ENCODE results near the gene FANCC.

Gene FANCC

DNA sequence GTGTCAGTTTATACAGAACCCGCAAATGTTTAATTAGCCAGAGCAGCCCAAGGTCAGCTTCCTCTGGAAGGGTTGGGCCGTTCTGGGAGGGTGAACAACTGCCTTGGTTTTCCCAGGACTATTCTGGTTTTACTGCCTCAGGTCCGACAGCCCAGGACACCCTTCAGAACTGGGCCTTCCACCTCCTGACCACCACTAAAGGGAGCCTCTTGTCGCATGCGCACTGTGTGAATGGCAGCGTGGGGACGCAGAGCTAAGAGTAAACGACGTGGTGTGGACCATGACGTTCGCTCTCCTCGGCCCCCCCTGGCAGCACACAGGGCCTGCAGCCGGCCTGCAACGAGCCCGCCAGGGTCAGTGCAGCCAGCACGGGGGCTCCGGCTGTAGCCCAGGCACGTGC, 214.9 kb downstream of the FANCC start:
- Histone ChIP-seq H3K4me1 (ENCODE audit: control insufficient read depth in 5 of 5, insufficient read depth in 5 of 5, low read length in 5 of 5) (peaks cover 2 to 26% (median 9%) of the 10 kb centered on the region in 5 donors), H3K27me3 (ENCODE audit: control insufficient read depth in 5 of 5, insufficient read depth in 4 of 5, low read length in 5 of 5) (no peaks in the 10 kb centered on the region), H3K36me3 (ENCODE audit: control insufficient read depth in 5 of 5, insufficient read depth in 5 of 5, low read length in 5 of 5) (peaks cover 0 to 42% (median 22%) of the 10 kb centered on the region in 5 donors), H3K9me3 (ENCODE audit: control insufficient read depth in 5 of 5, low read length in 5 of 5) (no peaks in the 10 kb centered on the region), H3K27ac (ENCODE audit: low read depth, low read length) (no peak overlapping the region), H3K4me3 (ENCODE audit: low read depth in 1 of 5, low read length in 5 of 5) (no peak overlapping the region), H3K9ac (ENCODE audit: low read length in 5 of 5) (no peak overlapping the region)

DNA sequence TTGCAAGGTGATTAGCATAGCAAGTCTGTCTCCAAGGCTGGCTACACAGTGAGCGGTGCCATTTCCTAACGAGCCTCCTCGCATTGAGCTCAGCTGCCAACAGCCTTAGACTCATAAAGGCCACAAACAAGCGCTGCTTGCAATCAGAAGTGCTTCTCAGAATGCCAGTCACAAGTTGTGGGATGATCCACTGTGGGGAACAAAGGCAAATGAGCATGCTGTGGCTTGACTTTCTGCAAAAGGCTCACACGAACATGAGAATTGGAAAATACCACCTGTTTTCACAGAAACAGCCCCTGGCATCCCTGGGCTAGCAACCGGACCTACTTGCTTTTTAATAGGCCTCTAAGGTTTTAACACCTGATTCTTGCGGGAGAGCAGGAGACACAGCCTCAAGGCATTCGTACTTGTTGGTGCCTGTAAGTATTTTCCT, 215.5 kb downstream of the FANCC start:
- Histone ChIP-seq H3K9me3 (ENCODE audit: control insufficient read depth in 5 of 5, low read length in 5 of 5) (peaks cover 0 to 2% (median 0%) of the 10 kb centered on the region in 5 donors), H3K27me3 (ENCODE audit: control insufficient read depth in 5 of 5, insufficient read depth in 4 of 5, low read length in 5 of 5) (no peaks in the 10 kb centered on the region), H3K9ac (ENCODE audit: low read length in 5 of 5) (no peak overlapping the region), H3K4me3 (ENCODE audit: low read depth in 1 of 5, low read length in 5 of 5) (no peak overlapping the region), H3K27ac (ENCODE audit: low read depth, low read length) (no peak overlapping the region), H3K4me1 (ENCODE audit: control insufficient read depth in 5 of 5, insufficient read depth in 5 of 5, low read length in 5 of 5) (peaks cover 2 to 26% (median 9%) of the 10 kb centered on the region in 5 donors), H3K36me3 (ENCODE audit: control insufficient read depth in 5 of 5, insufficient read depth in 5 of 5, low read length in 5 of 5) (peaks cover 0 to 43% (median 19%) of the 10 kb centered on the region in 5 donors)

DNA sequence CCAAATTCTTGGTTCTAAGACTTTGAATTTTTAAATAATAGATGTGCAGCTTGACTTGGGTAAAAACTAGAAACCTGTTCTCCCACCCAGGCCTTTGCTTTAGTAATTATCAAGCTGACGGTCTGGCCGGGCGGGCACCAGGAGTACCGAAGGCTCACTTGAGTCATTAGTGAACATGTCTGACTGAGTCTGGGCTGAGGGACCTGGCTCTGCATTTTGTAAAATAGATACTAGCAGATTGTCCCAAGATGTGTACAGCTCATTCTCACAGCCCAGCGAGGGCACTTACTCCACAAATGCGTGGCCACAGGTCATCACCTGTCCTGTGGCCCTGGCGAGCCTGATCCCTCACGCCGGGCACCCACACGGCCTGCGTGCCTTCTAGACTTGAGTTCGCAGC, 216.2 kb downstream of the FANCC start:
- no peak overlapping the region for H3K4me3 ChIP-seq (ENCODE audit: low read depth in 1 of 5, low read length in 5 of 5)
- H3K27me3 ChIP-seq (ENCODE audit: control insufficient read depth in 5 of 5, insufficient read depth in 4 of 5, low read length in 5 of 5): no peaks in the 10 kb centered on the region
- H3K36me3 ChIP-seq (ENCODE audit: control insufficient read depth in 5 of 5, insufficient read depth in 5 of 5, low read length in 5 of 5): peaks cover 0 to 37% (median 13%) of the 10 kb centered on the region in 5 donors
- no peak overlapping the region for H3K9ac ChIP-seq (ENCODE audit: low read length in 5 of 5)
- H3K27ac ChIP-seq (ENCODE audit: low read depth, low read length): no peak overlapping the region
- peaks cover 2 to 26% (median 9%) of the 10 kb centered on the region in 5 donors for H3K4me1 ChIP-seq (ENCODE audit: control insufficient read depth in 5 of 5, insufficient read depth in 5 of 5, low read length in 5 of 5)
- H3K9me3 ChIP-seq (ENCODE audit: control insufficient read depth in 5 of 5, low read length in 5 of 5): peaks cover 0 to 2% (median 0%) of the 10 kb centered on the region in 5 donors

GRCh38 chr9:95100071-95100627, 217.4 kb downstream of the FANCC start:
- H3K36me3 ChIP-seq (ENCODE audit: control insufficient read depth in 5 of 5, insufficient read depth in 5 of 5, low read length in 5 of 5): peaks cover 0 to 30% (median 8%) of the 10 kb centered on the region in 5 donors
- peaks cover 2 to 26% (median 11%) of the 10 kb centered on the region in 5 donors for H3K4me1 ChIP-seq (ENCODE audit: control insufficient read depth in 5 of 5, insufficient read depth in 5 of 5, low read length in 5 of 5)

GRCh38 chr9:95099321-95100070, 218.0 kb downstream of the FANCC start:
- H3K27ac ChIP-seq (ENCODE audit: low read depth, low read length): no peak overlapping the region
- H3K4me1 ChIP-seq (ENCODE audit: control insufficient read depth in 5 of 5, insufficient read depth in 5 of 5, low read length in 5 of 5): peaks cover 5 to 31% (median 17%) of the 10 kb centered on the region in 5 donors
- no peak overlapping the region for H3K4me3 ChIP-seq (ENCODE audit: low read depth in 1 of 5, low read length in 5 of 5)
- no peaks in the 10 kb centered on the region for H3K27me3 ChIP-seq (ENCODE audit: control insufficient read depth in 5 of 5, insufficient read depth in 4 of 5, low read length in 5 of 5)
- peaks cover 0 to 26% (median 8%) of the 10 kb centered on the region in 5 donors for H3K36me3 ChIP-seq (ENCODE audit: control insufficient read depth in 5 of 5, insufficient read depth in 5 of 5, low read length in 5 of 5)
- H3K9ac ChIP-seq (ENCODE audit: low read length in 5 of 5): no peak overlapping the region
- H3K9me3 ChIP-seq (ENCODE audit: control insufficient read depth in 5 of 5, low read length in 5 of 5): peaks cover 0 to 2% (median 0%) of the 10 kb centered on the region in 5 donors

More at GRCh38 chr9:95100071-95100627, 217.4 kb downstream of the FANCC start:
- Histone ChIP-seq H3K4me3 (ENCODE audit: low read depth in 1 of 5, low read length in 5 of 5) (no peak overlapping the region), H3K27me3 (ENCODE audit: control insufficient read depth in 5 of 5, insufficient read depth in 4 of 5, low read length in 5 of 5) (no peaks in the 10 kb centered on the region), H3K9ac (ENCODE audit: low read length in 5 of 5) (no peak overlapping the region), H3K9me3 (ENCODE audit: control insufficient read depth in 5 of 5, low read length in 5 of 5) (peaks cover 0 to 2% (median 0%) of the 10 kb centered on the region in 5 donors), H3K27ac (ENCODE audit: low read depth, low read length) (no peak overlapping the region)

DNA sequence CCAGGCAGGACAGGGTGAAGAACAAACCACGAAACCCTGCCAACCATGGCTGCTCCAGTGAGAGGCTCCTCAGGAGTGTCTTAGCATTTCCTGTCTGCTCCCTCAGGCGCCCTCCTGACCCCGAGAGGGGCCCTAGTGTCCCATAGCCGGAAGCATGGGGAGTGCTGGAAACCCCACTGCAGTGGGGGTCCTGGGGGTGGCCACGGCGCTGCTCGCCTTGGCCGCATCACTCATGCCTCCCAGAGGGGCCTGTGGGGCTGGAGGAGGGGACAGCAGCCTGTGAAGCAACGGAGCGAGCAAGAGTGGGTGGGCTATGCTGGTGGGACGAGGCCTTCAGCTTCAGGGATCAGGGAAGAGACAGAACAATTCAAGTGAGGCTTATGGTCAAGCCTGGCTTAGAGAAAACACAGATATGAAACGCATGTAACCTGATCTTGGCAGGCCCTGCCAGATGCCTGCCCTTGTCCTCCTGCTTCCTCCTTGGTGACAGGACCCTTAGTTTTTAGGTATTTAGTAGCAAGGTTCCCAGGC, 219.1 kb downstream of the FANCC start:
- Histone ChIP-seq H3K9ac (ENCODE audit: low read length in 5 of 5) (no peak overlapping the region), H3K4me1 (ENCODE audit: control insufficient read depth in 5 of 5, insufficient read depth in 5 of 5, low read length in 5 of 5) (peaks cover 3 to 31% (median 20%) of the 10 kb centered on the region in 5 donors), H3K27ac (ENCODE audit: low read depth, low read length) (no peak overlapping the region), H3K4me3 (ENCODE audit: low read depth in 1 of 5, low read length in 5 of 5) (no peak overlapping the region), H3K27me3 (ENCODE audit: control insufficient read depth in 5 of 5, insufficient read depth in 4 of 5, low read length in 5 of 5) (no peaks in the 10 kb centered on the region), H3K9me3 (ENCODE audit: control insufficient read depth in 5 of 5, low read length in 5 of 5) (peaks cover 0 to 2% (median 0%) of the 10 kb centered on the region in 5 donors), H3K36me3 (ENCODE audit: control insufficient read depth in 5 of 5, insufficient read depth in 5 of 5, low read length in 5 of 5) (peaks cover 0 to 26% (median 8%) of the 10 kb centered on the region in 5 donors)

DNA sequence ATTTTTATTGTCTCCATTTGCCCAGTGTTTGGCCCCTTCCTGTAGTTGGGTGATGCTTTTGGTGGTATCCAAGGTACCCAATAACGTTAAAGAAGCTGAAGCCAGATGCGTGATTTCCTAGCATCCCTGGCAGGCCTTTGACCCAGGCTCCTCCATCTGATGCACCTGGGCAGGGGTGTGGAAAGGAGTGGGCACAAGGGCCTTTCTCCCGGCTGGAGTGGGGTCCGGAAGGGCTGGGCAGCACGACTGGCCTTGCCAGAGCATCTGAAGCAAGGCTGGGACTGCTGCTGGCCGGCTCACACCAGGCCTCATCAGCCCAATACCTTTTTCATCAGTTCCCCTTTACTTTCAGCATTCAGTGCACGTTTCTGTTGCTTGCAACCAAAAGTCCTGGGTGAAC, 220.2 kb downstream of the FANCC start:
- peaks cover 5 to 37% (median 23%) of the 10 kb centered on the region in 5 donors for H3K4me1 ChIP-seq (ENCODE audit: control insufficient read depth in 5 of 5, insufficient read depth in 5 of 5, low read length in 5 of 5)
- H3K4me3 ChIP-seq (ENCODE audit: low read depth in 1 of 5, low read length in 5 of 5): no peak overlapping the region
- peaks cover 0 to 2% (median 0%) of the 10 kb centered on the region in 5 donors for H3K9me3 ChIP-seq (ENCODE audit: control insufficient read depth in 5 of 5, low read length in 5 of 5)
- H3K9ac ChIP-seq (ENCODE audit: low read length in 5 of 5): no peak overlapping the region
- H3K27ac ChIP-seq (ENCODE audit: low read depth, low read length): no peak overlapping the region
- peaks cover 0 to 23% (median 8%) of the 10 kb centered on the region in 5 donors for H3K36me3 ChIP-seq (ENCODE audit: control insufficient read depth in 5 of 5, insufficient read depth in 5 of 5, low read length in 5 of 5)
- H3K27me3 ChIP-seq (ENCODE audit: control insufficient read depth in 5 of 5, insufficient read depth in 4 of 5, low read length in 5 of 5): no peaks in the 10 kb centered on the region

GRCh38 chr9:95096807-95097206, 220.7 kb downstream of the FANCC start:
- Histone ChIP-seq H3K4me3 (ENCODE audit: low read depth in 1 of 5, low read length in 5 of 5) (no peak overlapping the region), H3K27ac (ENCODE audit: low read depth, low read length) (no peak overlapping the region), H3K9ac (ENCODE audit: low read length in 5 of 5) (no peak overlapping the region), H3K27me3 (ENCODE audit: control insufficient read depth in 5 of 5, insufficient read depth in 4 of 5, low read length in 5 of 5) (no peaks in the 10 kb centered on the region), H3K4me1 (ENCODE audit: control insufficient read depth in 5 of 5, insufficient read depth in 5 of 5, low read length in 5 of 5) (peaks cover 7 to 42% (median 28%) of the 10 kb centered on the region in 5 donors), H3K36me3 (ENCODE audit: control insufficient read depth in 5 of 5, insufficient read depth in 5 of 5, low read length in 5 of 5) (peaks cover 0 to 23% (median 8%) of the 10 kb centered on the region in 5 donors), H3K9me3 (ENCODE audit: control insufficient read depth in 5 of 5, low read length in 5 of 5) (peaks cover 0 to 2% (median 0%) of the 10 kb centered on the region in 5 donors)

DNA sequence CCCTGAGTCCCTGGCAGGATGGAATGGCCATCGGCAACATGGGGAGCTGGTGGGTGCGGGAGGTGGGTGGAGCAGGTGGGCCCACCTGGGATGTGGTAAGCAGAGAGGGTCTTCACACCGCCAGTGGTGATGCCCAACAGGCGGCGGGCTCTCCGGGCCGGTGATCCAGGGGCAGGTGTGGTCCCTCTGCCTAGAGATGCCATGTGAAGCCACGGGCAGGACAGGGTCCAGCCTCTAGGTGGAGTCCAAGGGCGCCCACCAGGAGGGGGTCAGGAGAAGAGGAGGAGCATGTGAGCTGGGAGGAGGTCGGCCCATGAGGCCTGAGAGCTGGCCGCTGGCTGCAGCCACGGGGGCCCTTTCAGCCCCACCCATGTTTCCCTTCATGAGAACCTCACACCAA, 221.1 kb downstream of the FANCC start:
- peaks cover 11 to 46% (median 32%) of the 10 kb centered on the region in 5 donors for H3K4me1 ChIP-seq (ENCODE audit: control insufficient read depth in 5 of 5, insufficient read depth in 5 of 5, low read length in 5 of 5)
- no peak overlapping the region for H3K4me3 ChIP-seq (ENCODE audit: low read depth in 1 of 5, low read length in 5 of 5)
- H3K36me3 ChIP-seq (ENCODE audit: control insufficient read depth in 5 of 5, insufficient read depth in 5 of 5, low read length in 5 of 5): peaks cover 0 to 23% (median 8%) of the 10 kb centered on the region in 5 donors
- no peak overlapping the region for H3K27ac ChIP-seq (ENCODE audit: low read depth, low read length)
- no peak overlapping the region for H3K9ac ChIP-seq (ENCODE audit: low read length in 5 of 5)
- H3K27me3 ChIP-seq (ENCODE audit: control insufficient read depth in 5 of 5, insufficient read depth in 4 of 5, low read length in 5 of 5): no peaks in the 10 kb centered on the region
- H3K9me3 ChIP-seq (ENCODE audit: control insufficient read depth in 5 of 5, low read length in 5 of 5): peaks cover 0 to 2% (median 0%) of the 10 kb centered on the region in 5 donors
